HL-60/S4 (cell line): ENCODE results near the gene BCL2.

Source experiments
- in situ Hi-C: fragments of 300-500 bp; cut with MboI; formaldehyde crosslinking; loops from 2 replicates; pipeline ENCODE4 v1.14.3; 2022; ENCODE audit warnings: low sequenced_read_pairs

BCL2 gene

DNA sequence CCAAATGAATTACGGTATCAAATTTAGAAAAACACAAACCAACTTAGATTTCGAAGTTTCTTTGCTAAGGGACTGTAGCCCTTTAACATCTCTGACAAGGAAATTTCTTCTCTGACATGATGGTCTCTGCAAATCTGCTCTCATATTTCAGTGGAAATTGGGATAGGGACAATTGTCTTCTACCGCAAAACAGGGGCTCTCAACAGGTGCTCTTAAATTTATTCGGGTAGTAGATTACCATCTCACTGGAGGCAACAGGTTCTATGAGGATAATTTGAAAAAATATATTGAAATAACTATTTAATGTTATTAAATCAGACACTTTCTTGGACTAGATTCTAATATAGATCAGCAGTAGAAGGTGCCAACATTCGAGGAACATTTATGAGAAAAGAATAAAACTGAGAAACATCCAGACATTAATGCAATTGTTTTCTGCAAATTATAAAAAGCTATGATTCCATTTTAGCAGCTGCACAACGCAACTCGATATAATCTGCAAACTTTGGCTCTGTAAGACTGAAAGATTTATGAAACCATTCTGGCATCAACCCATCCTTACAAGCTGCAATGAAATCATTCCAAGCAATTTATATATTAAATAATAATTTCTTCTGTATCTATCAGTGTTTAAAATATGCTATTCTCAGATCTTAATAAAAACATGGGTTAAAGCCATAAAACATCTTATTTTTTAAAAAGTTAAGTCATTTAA is 10.0 kb upstream of the BCL2 start:
- in situ Hi-C loops: loop anchor here (5.0 to 25.0 kb wide), 2 partner anchors 312 to 717 kb away; no protein-coding TSS in a partner anchor

DNA sequence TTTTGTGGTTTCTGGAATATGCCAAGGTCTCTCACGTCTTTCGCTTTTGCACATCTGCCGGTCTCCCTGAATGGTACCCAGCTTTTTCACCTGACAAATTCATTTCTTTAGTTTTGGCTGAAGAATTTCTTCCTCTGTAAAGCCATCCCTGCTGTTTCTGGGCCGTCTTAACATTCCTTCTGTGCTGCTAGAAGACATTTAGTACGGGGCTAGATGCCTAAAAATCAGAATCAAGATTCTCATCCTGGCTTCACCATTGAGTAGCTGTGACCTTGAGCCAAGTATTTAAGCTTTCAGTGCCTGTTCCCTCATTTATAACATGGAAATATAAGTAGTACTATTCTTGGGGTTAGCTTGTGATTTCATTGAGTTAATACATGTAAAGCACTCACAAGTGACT is 6.4 kb upstream of the BCL2 start:
- in situ Hi-C loops: loop anchor here (25.0 kb wide), 1 partner anchor 714 kb away; no protein-coding TSS in a partner anchor

DNA sequence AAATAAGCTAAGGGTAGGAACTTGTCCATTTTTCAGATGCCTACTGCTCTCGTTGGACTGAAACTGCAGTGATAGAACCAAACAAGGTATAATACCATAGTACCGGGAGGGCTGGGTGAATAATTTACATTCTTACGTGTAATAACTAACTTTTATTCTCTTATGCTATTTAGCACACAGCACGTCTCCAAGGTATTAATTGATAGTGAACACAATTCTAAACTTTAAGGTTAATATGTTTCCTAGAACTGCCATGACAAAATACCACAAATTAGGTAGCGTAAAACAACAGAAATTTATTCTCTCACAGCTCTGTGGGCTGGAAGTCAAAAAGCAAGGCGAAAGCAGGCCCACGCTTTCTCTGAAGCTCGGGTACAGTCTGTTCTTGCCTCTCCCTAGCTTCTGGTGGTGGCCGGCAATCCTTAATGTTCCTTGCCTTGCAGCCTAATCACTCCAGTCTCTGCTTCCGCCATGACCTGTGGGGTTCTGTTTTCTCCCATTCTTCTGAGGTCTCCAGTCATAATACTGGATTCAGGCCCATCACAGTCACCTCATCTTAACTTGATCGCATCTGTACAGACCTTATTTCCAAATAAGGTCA is 5.6 kb upstream of the BCL2 start:
- in situ Hi-C loops: loop anchor here (25.0 kb wide), 1 partner anchor 713 kb away; no protein-coding TSS in a partner anchor

DNA sequence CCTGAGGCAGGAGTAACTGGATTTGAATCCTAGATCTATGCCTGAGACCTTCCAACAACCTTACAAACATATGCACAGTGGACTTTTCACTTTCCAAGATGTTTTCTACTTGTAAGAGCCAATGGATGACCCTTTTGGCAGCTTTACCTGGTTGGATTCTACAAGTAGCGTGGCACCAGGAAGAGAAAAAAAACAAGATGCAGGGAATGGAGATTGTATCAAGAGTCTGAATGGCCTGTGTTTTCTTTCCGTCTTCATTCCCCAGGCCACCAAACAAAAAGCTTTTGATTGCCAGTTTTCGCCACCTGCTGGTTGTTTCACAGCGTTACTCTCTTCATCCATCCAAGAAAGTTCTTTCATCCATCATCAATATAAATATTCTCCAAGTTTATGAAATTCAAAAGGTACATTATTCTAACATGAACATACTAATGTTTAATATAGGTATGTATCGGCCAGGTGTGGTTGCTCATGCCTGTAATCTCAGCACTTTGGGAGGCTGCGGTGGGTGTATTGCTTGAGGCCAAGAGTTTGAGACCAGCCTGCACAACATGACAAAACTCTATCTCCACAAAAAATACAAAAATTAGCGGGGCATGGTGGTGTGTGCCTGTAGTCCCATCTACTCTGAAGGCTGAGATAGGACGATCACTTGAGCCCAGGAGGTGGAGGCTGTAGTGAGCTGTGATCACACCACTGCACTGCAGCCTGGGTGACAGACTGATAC is 3.5 kb upstream of the BCL2 start:
- in situ Hi-C loops: loop anchor here (25.0 kb wide), 1 partner anchor 186 kb away; no protein-coding TSS in a partner anchor

DNA sequence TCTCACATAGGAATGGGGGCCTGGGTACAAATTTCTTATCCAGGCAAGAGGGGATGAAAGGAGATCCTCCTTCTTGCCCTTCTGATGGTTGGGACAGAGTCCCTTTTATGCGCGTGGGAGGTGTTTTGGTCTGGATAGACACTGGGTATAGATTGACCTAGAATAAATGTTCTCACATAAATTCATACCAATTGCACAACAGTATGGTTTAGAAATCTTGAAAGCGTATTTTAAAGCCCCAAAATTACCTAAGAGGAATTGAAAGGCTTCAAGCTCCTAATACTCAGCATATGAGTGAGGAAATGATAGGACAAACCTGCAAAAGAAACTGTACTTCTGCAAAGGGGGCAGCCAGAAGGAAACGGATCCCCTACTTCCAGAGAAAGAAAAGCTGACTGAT is 2.6 kb upstream of the BCL2 start:
- in situ Hi-C loops: loop anchor here (25.0 kb wide), 1 partner anchor 185 kb away; no protein-coding TSS in a partner anchor

DNA sequence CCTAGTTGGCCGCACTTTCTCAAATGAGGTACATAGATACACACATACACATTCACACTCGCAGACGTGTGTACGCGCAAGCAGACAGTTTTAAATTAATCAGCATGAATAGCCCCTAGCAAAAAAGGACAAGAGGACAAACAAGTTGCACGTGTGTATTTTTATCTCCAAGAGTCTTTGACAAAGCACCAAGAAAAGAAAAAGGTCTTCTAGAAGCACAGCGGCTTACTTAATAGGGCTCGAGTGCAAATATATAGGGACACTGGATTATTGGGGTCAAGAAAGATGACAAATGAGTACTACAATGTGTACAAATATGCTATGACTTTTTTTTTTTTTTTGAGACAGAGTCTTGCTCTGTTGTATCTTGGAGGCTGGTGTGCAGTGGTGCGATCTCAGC is 1.7 kb upstream of the BCL2 start:
- in situ Hi-C loops: loop anchor here (25.0 kb wide), 1 partner anchor 184 kb away; no protein-coding TSS in a partner anchor

DNA sequence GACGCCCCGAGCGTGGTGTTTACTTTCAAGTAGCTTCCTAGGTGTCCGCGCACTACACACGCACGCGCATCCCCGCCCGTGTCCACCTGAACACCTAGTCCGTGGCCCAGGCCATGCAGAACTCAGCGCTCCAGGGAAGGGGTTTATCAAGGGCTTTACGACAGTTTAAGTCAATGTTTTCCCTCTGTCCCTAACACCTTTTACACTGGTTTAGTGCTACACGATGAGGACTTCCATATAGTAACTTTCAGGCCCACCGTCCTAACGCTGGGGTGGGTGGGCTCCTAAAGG is 1.4 kb upstream of the BCL2 start:
- in situ Hi-C loops: loop anchor here (25.0 kb wide), 1 partner anchor 184 kb away; no protein-coding TSS in a partner anchor

DNA sequence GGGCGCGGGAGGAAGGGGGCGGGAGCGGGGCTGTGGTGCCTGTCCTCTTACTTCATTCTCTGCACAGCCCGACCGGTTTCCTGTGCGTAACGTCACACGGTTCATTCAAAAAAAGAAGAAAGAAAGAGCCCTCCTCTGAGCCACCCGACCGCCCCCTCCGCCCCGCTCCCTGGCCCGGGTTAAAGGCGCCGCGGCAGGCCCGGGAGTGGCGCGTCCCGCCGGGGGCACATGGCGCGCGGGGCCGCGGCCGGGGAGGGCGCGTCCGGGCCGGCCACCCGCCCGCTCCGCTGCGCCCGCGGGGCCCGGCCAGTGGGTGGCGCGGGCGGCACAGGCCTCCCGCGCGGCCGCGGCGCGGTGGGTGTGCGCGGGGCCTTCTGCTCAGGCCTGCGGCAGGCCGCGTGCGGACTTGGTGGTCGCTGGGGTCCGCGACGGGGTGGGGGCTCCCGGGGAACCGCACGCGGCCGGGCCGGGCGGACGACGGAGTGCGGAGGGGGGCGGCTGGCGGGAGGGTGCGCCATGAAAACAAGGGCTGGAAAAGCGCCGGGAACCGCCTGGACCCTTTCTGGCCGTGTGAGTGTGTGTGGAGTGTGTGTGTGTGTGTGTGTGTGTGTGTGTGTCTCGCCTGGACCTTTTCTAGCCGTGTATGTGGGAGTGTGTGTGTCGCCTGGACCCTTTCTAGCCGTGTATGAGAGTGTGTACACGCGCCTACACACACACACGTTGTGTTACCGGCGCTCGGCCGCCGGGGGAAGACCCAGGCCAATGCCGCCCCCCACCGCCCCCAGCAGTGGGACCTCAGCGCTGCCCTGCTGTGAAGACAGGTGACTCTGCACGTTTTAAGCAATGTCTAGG is 780 bp upstream of the BCL2 start:
- in situ Hi-C loops: loop anchor here (25.0 kb wide), 1 partner anchor 183 kb away; no protein-coding TSS in a partner anchor

DNA sequence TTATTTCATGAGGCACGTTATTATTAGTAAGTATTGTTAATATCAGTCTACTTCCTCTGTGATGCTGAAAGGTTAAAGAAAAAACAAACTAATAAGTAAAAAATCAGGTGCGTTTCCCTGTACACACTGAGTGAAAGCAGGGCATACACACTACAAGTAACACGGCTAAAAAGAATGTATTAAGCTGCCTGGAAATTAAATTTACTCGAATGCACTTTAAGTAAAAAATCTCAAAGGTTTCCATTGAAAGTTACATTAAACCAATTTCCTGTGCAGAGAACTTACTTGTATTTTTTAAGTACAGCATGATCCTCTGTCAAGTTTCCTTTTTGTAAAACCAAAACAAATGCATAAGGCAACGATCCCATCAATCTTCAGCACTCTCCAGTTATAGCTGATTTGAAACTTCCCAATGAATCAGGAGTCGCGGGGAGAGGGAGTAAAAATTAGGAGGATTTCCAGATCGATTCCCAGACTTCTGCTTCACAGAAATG is 633 bp downstream of the BCL2 start:
- in situ Hi-C loops: loop anchor here (25.0 kb wide), 1 partner anchor 182 kb away; no protein-coding TSS in a partner anchor

DNA sequence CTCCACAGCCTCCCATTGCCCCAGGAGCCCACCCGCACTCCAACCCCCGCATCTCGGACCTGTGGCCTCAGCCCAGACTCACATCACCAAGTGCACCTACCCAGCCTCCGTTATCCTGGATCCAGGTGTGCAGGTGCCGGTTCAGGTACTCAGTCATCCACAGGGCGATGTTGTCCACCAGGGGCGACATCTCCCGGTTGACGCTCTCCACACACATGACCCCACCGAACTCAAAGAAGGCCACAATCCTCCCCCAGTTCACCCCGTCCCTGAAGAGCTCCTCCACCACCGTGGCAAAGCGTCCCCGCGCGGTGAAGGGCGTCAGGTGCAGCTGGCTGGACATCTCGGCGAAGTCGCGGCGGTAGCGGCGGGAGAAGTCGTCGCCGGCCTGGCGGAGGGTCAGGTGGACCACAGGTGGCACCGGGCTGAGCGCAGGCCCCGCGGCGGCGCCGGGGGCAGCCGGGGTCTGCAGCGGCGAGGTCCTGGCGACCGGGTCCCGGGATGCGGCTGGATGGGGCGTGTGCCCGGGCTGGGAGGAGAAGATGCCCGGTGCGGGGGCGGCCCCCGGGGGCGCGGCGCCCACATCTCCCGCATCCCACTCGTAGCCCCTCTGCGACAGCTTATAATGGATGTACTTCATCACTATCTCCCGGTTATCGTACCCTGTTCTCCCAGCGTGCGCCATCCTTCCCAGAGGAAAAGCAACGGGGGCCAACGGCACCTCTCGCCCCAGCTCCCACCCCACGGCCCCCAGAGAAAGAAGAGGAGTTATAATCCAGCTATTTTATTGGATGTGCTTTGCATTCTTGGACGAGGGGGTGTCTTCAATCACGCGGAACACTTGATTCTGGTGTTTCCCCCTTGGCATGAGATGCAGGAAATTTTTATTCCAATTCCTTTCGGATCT is 1.3 kb downstream of the BCL2 start:
- in situ Hi-C loops: loop anchor here (25.0 kb wide), 1 partner anchor 181 kb away; no protein-coding TSS in a partner anchor

DNA sequence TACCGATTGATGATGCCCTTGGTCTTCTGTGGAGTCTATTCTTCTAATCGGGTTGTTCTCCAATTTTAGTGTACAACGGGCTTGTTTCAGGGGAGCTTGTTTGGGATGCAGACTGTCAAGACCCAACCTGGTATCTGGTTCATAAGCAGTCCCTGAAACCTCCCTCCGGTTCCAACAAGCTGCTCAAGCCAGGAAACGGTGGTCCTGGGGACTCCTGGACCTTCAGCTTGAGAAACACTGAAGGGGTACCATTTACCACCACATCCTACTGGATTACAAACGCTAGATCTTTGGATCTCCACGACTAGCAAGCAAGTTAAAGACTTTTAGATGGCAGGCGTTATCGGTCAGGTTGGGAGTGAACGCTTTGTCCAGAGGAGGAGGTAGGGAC is 2.0 kb downstream of the BCL2 start:
- in situ Hi-C loops: loop anchor here (25.0 kb wide), 1 partner anchor 180 kb away; no protein-coding TSS in a partner anchor

DNA sequence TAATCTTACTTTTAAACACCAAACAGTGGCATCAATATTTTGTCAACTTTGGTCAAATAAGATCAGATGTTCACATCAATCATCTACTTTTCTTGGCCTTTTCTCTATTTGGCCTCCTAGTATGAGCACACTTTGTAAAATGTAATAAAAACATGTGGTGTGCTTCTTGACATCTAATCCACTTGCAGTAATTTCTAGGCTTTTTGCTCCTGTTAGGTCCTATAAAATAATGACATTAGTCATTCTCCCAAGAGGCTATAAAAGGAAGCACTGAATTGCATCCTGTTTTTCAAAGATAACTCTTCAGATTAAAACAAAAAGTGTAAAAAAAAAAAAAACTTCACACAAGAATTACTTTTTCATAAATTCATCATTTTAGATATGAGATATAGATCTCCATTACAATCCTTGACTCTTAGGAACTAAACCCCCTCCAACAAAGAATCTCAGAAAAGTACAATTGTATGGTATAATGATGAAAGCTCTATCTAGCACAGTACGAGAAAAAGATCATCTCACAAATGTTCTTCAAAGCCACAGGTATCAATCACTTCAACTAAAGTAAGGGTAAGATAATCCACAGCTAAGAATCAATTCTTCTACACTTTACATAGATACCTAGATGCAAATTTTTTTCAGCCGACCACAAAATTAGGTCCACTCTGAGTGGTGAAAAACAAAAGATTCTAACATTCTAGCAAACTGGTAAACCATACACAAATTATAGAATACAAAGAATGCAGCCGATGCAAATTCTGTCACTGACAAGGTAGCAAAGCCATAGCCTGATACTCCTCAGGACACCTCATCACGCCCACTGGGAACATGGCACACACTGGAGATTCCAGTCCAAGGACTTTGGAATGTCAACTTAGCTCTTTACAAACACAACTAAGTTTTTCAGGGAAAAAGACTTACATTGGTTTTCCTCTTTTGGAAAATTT is 2.7 kb downstream of the BCL2 start:
- in situ Hi-C loops: loop anchor here (25.0 kb wide), 1 partner anchor 180 kb away; no protein-coding TSS in a partner anchor

DNA sequence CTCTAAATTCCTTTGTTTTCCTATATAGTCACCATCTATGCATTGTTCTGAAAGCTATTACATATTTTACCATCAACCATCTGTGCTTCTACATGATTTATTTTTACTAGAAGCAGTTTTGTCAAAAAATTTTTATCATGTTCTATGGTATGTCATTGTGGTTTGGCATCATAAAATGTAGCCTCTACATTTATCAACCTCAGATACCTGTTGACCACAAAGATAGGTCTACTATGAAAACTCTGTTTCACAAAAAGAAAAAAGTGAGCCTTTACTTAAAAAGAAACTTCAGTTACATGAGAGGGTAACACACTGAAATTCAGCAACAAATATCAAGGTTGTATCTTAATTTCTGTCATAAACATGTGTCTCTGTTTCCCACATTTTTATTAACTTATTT is 3.7 kb downstream of the BCL2 start:
- in situ Hi-C loops: loop anchor here (25.0 kb wide), 1 partner anchor 179 kb away; no protein-coding TSS in a partner anchor

DNA sequence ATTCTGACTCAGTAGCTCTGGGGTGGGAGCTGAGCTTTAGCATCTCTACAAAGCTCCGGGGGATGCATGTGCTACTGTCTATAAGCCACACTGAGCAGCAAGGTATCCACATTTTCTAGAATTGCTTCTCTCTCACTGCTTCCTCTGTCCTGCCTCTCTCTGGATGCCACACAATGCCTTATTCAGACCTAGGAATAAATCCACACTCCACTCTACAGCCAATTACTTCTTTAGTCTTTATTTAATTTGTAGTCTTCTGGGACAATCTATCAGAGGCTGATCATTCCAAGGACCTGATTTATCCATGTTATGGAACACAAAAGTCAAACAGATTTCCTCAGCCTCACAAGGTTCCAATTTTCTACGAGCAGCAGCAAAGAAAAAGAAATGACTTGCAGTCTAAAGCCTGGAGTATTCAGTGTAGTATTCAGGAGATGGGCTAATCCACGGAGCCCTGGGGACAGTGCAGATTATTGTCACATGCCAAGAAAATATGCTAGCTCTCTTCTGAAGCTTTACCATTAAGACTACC is 4.4 kb downstream of the BCL2 start:
- in situ Hi-C loops: loop anchor here (25.0 kb wide), 1 partner anchor 178 kb away; no protein-coding TSS in a partner anchor

DNA sequence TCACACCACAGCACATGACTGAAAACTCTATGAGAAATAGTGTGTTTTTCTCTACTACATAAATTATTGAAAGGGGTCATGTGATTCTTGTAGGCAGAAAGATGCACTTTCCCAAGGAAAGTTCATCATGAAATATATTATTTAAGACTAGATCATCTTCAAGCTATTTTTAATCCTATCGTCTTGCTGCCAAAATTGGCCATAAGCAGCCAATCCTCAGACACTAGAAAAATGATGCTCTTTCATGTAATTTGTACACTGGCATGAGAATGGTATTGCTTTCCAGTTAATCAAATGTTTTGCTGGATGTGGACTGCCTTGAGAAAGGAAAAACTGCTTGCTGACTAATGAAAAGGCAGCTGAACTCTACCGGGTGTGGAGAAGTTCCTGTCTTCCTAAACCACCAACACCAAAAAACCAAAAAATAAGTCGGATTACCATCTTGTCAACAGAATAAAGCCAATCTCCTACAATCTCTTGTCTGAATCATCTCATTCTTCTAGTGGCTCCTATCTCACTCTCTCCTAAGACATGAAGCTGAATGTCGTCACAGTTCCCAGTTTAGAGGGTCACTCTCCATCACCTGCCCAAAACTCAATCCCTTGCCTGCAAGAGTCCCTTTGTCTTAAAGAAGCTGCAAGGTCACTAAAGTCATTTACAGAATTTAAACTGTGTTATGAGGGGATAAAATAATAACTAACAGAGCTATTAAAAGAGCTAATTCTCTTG is 5.3 kb downstream of the BCL2 start:
- in situ Hi-C loops: loop anchor here (25.0 kb wide), 1 partner anchor 177 kb away; no protein-coding TSS in a partner anchor

DNA sequence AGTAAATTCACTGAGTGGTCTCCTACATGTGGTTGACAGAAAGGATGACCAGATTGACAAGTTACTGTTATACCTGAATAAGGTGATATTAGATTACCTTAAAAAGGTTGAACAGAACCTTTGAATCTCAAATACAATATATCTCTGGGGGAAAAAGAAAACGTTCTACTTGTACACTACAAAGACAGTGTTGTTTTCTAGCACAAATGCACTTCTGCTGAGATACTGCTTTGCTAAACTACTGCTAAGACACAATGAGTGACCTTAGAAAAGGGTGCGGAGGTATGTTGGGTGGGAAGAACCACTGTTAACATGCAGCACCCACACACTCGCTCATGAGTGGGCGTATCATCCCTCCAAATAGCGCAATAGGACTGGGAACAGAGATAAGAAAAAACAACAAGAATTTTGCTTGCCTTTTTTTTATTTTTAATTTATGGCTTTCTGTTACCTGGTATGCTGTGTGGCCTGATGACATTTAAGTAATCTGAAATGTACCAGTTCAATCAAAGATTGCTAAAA is 6.1 kb downstream of the BCL2 start:
- in situ Hi-C loops: loop anchor here (25.0 kb wide), 1 partner anchor 176 kb away; no protein-coding TSS in a partner anchor
